ENCODE results near the gene WIPF2.
A peak's percentile ranks its signal among the peaks of the same experiment; 100 is the strongest.

WIPF2 gene

GRCh38 chr17:40187238-40187637 is 31.9 kb upstream of the WIPF2 start (continued):
- TF ChIP-seq ZNF140 (tag by site-specific recombination; IDR thresholded peaks at IDR 0.05): no peak

DNA sequence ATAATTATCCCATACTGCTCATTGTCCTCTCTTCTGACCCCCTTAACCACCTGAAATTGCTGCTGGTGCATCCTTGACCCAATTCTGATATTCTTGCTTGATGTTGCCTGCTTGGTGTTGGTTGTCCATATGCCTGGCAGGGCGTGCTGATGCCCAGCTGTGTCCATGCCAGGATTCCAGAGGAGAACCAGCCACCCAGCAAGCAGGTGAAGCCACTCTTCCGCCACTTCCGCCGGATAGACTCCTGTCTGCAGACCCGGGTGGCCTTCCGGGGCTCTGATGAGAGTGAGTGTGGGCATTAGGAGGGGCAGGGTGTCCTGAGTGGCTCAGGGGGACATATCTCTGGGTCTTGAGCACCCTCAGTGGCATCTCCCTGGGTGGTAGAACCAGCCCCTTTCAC is 30.4 kb upstream of the WIPF2 start:
- CTCF ChIA-PET: interaction anchor here (0.6 to 6.8 kb wide), 3 partner anchors 12 to 704 kb away, joined by 3 to 66 read pairs (median 9); no protein-coding TSS in a partner anchor
- no peak overlapping the region for H3K4me3 ChIP-seq (ENCODE audit: low read depth, low read length)
- TF ChIP-seq, protein P1, sequence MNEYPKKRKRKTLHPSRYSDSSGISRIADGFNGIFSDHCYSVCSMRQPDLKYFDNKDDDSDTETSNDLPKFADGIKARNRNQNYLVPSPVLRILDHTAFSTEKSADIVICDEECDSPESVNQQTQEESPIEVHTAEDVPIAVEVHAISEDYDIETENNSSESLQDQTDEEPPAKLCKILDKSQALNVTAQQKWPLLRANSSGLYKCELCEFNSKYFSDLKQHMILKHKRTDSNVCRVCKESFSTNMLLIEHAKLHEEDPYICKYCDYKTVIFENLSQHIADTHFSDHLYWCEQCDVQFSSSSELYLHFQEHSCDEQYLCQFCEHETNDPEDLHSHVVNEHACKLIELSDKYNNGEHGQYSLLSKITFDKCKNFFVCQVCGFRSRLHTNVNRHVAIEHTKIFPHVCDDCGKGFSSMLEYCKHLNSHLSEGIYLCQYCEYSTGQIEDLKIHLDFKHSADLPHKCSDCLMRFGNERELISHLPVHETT (tag by site-specific recombination; IDR thresholded peaks at IDR 0.05): no peak
- TF ChIP-seq FEZF1 (tag by site-specific recombination; IDR thresholded peaks at IDR 0.05) (no peak), ZNF211 (tag by site-specific recombination; IDR thresholded peaks at IDR 0.05; ENCODE audit: low read depth) (no peak), ZNF843 (tag by site-specific recombination; IDR thresholded peaks at IDR 0.05) (no peak), ZNF239 (tag by site-specific recombination; IDR thresholded peaks at IDR 0.05) (no peak), KLF17 (tag by site-specific recombination; IDR thresholded peaks at IDR 0.05) (no peak)
- no peaks in the 10 kb centered on the region for H3K4me1 ChIP-seq (ENCODE audit: control insufficient read depth, insufficient read depth, low read length)
- H3K36me3 ChIP-seq (ENCODE audit: control insufficient read depth in 2 of 2, insufficient read depth in 1 of 2, low read length in 2 of 2): peaks cover 3 to 36% of the 10 kb centered on the region in 2 experiments; a peak in 2 of 3 replicates
- H3K27ac ChIP-seq (ENCODE audit: extremely low read depth, low read depth, low read length): no peak overlapping the region
- POLR2A ChIA-PET: interaction anchor here (0.6 kb wide), 1 partner anchor 78 kb away, joined by 5 read pairs; no protein-coding TSS in a partner anchor
- H3K9me3 ChIP-seq (ENCODE audit: control insufficient read depth, insufficient read depth, low read depth, low read length): no peaks in the 10 kb centered on the region

DNA sequence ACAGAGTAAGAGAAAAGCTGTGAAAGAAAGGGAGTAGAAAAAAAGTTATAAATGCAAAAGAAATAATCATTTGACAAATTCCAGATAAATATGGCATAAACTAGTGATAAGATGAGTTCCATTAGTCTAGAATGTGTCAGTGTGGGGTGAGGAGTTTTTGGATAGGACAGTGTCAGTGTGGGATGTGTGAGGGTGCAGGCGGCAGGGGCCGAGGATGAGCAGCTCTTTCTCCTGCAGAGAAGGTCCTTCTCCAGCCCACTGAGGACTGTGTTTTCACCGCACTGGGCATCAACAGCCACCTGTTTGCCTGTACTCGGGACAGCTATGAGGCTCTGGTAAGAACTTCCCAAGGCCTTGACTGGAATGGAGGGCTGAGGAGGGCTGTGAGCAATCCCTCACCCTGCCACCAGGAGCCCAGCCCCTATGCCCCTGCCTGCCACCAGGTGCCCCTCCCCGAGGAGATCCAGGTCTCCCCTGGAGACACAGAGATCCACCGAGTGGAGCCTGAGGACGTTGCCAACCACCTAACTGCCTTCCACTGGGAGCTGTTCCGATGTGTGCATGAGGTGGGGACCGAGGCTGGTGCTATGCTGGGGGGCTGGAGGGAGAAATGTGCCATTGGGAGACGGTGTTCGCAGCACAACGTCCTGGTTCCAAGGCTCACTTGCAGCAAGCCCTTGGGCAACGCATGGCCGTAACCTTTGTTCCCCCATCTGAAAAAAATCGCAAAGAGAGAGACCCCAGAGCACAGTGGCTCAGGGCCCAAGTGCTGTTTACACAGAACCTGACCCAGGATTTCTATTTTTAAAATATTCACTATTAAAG is 28.7 kb upstream of the WIPF2 start:
- no peak overlapping the region for H3K4me3 ChIP-seq (ENCODE audit: low read depth, low read length)
- TF ChIP-seq ZEB2 (tag by site-specific recombination; IDR thresholded peaks at IDR 0.05) (no peak), ZNF302 (tag by site-specific recombination; IDR thresholded peaks at IDR 0.05; ENCODE audit: low read depth) (no peak), ZNF24 (tag by site-specific recombination; IDR thresholded peaks at IDR 0.05) (no peak), GFI1B (tag by site-specific recombination; IDR thresholded peaks at IDR 0.05) (no peak), ZNF558 (tag by site-specific recombination; IDR thresholded peaks at IDR 0.05) (no peak), ZSCAN30 (tag by site-specific recombination; IDR thresholded peaks at IDR 0.05) (no peak), GLI4 (tag by site-specific recombination; IDR thresholded peaks at IDR 0.05) (no peak), HOXD13 (CRISPR knock-in tag; IDR thresholded peaks at IDR 0.05; ENCODE audit: borderline replicate concordance) (no peak), GLIS2 (tag by site-specific recombination; IDR thresholded peaks at IDR 0.05) (0 out of 2 replicates have a peak, but pooled peaks have one; percentile 21), BCL11B (tag by site-specific recombination; IDR thresholded peaks at IDR 0.05; ENCODE audit: low read depth) (no peak), ZNF654 (tag by site-specific recombination; IDR thresholded peaks at IDR 0.05; ENCODE audit: low read depth) (no peak), ZNF792 (tag by site-specific recombination; IDR thresholded peaks at IDR 0.05) (no peak), KLF8 (tag by site-specific recombination; IDR thresholded peaks at IDR 0.05) (no peak), ZNF311 (tag by site-specific recombination; IDR thresholded peaks at IDR 0.05; ENCODE audit: borderline replicate concordance) (no peak)
- TF ChIP-seq, protein P2, sequence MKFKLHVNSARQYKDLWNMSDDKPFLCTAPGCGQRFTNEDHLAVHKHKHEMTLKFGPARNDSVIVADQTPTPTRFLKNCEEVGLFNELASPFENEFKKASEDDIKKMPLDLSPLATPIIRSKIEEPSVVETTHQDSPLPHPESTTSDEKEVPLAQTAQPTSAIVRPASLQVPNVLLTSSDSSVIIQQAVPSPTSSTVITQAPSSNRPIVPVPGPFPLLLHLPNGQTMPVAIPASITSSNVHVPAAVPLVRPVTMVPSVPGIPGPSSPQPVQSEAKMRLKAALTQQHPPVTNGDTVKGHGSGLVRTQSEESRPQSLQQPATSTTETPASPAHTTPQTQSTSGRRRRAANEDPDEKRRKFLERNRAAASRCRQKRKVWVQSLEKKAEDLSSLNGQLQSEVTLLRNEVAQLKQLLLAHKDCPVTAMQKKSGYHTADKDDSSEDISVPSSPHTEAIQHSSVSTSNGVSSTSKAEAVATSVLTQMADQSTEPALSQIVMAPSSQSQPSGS (tag by site-specific recombination; IDR thresholded peaks at IDR 0.05; ENCODE audit: low read depth): no peak
- TF ChIP-seq, protein P3, sequence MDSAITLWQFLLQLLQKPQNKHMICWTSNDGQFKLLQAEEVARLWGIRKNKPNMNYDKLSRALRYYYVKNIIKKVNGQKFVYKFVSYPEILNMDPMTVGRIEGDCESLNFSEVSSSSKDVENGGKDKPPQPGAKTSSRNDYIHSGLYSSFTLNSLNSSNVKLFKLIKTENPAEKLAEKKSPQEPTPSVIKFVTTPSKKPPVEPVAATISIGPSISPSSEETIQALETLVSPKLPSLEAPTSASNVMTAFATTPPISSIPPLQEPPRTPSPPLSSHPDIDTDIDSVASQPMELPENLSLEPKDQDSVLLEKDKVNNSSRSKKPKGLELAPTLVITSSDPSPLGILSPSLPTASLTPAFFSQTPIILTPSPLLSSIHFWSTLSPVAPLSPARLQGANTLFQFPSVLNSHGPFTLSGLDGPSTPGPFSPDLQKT (IDR thresholded peaks at IDR 0.05; ENCODE audit: borderline replicate concordance, low read depth, low read length): no peak
- TF ChIP-seq, protein P4, sequence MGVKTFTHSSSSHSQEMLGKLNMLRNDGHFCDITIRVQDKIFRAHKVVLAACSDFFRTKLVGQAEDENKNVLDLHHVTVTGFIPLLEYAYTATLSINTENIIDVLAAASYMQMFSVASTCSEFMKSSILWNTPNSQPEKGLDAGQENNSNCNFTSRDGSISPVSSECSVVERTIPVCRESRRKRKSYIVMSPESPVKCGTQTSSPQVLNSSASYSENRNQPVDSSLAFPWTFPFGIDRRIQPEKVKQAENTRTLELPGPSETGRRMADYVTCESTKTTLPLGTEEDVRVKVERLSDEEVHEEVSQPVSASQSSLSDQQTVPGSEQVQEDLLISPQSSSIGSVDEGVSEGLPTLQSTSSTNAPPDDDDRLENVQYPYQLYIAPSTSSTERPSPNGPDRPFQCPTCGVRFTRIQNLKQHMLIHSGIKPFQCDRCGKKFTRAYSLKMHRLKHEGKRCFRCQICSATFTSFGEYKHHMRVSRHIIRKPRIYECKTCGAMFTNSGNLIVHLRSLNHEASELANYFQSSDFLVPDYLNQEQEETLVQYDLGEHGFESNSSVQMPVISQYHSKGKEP (tag by site-specific recombination; IDR thresholded peaks at IDR 0.05): no peak

More for the DNA sequence above, 28.7 kb upstream of the WIPF2 start:
- Histone ChIP-seq H3K27ac (ENCODE audit: extremely low read depth, low read depth, low read length) (no peak overlapping the region), H3K9me3 (ENCODE audit: control insufficient read depth, insufficient read depth, low read depth, low read length) (no peaks in the 10 kb centered on the region), H3K4me1 (ENCODE audit: control insufficient read depth, insufficient read depth, low read length) (peaks cover 6% of the 10 kb centered on the region), H3K36me3 (ENCODE audit: control insufficient read depth in 2 of 2, insufficient read depth in 1 of 2, low read length in 2 of 2) (peaks cover 3 to 37% of the 10 kb centered on the region in 2 experiments; a peak in 2 of 3 replicates)
- ChIA-PET CTCF (interaction anchor here (0.5 to 6.8 kb wide), 18 partner anchors 8 to 210 kb away, joined by 3 to 66 read pairs (median 6); partner anchors contain the start of gene PSMD3), POLR2A (interaction anchor here (0.6 to 2.8 kb wide), 5 partner anchors 22 to 115 kb away, joined by 3 to 13 read pairs (median 5); partner anchors contain the start of genes CASC3 and CDC6)
